ENCODE data around the gene PCDHB7. TPM values are rescaled to one million over a fixed set of nuclear protein-coding genes. Genes with fewer than 3 reads are reported as not detected.
A peak's percentile ranks its signal among the peaks of the same experiment; 100 is the strongest.
"Not testable (repeated sequence)": the region's sequence is repeated elsewhere in the genome, so short reads cannot be mapped to it uniquely, and the experiment has no call there.

The PCDHB7 gene
- total and polyA plus RNA-seq, 2 experiments from 2014 or later: 0.48 to 1.0 TPM

DNA sequence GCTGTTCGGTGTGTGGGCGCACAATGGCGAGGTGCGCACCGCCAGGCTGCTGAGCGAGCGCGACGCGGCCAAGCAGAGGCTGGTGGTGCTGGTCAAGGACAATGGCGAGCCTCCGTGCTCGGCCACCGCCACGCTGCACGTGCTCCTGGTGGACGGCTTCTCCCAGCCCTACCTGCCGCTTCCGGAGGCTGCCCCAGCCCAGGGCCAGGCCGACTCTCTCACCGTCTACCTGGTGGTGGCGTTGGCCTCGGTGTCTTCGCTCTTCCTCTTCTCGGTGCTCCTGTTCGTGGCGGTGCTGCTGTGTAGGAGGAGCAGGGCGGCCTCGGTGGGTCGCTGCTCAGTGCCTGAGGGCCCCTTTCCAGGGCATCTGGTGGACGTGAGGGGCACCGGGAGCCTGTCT is 7.4 kb downstream of the PCDHB7 start:
- not testable (repeated sequence) for H4K20me1 ChIP-seq (replicated peaks; ENCODE audit: insufficient read depth); DNase-seq (ENCODE audit: low spot score); H3K4me3 ChIP-seq; H3K79me2 ChIP-seq (replicated peaks; ENCODE audit: insufficient read depth); H3K4me2 ChIP-seq; H3K27ac ChIP-seq (ENCODE audit: low read depth); H3K4me1 ChIP-seq (ENCODE audit: insufficient read depth); H3K4me1 Mint-ChIP-seq; H3F3A ChIP-seq (replicated peaks; ENCODE audit: low read depth); H3K27ac Mint-ChIP-seq; H2AFZ ChIP-seq; H3K9me2 ChIP-seq (ENCODE audit: insufficient read depth); H3K27me3 Mint-ChIP-seq (ENCODE audit: insufficient read depth, low read depth, poor library complexity); H3K27me3 ChIP-seq (ENCODE audit: insufficient read depth); H3K36me3 ChIP-seq (ENCODE audit: insufficient read depth); H3K4me3 Mint-ChIP-seq; ATAC-seq
- Mint-ChIP-seq H3K36me3 (ENCODE audit: low read depth) (peaks cover 23% of the 10 kb centered on the region), H3K9me3 (peaks cover 25% of the 10 kb centered on the region)
- TF ChIP-seq, protein P1, sequence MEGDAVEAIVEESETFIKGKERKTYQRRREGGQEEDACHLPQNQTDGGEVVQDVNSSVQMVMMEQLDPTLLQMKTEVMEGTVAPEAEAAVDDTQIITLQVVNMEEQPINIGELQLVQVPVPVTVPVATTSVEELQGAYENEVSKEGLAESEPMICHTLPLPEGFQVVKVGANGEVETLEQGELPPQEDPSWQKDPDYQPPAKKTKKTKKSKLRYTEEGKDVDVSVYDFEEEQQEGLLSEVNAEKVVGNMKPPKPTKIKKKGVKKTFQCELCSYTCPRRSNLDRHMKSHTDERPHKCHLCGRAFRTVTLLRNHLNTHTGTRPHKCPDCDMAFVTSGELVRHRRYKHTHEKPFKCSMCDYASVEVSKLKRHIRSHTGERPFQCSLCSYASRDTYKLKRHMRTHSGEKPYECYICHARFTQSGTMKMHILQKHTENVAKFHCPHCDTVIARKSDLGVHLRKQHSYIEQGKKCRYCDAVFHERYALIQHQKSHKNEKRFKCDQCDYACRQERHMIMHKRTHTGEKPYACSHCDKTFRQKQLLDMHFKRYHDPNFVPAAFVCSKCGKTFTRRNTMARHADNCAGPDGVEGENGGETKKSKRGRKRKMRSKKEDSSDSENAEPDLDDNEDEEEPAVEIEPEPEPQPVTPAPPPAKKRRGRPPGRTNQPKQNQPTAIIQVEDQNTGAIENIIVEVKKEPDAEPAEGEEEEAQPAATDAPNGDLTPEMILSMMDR (conservative IDR thresholded peaks at IDR 0.05; ENCODE audit: low read depth in 2 of 2): 0 out of 4 replicates have a peak, but pooled peaks of 1 of the 2 experiments have one; percentile 2

DNA sequence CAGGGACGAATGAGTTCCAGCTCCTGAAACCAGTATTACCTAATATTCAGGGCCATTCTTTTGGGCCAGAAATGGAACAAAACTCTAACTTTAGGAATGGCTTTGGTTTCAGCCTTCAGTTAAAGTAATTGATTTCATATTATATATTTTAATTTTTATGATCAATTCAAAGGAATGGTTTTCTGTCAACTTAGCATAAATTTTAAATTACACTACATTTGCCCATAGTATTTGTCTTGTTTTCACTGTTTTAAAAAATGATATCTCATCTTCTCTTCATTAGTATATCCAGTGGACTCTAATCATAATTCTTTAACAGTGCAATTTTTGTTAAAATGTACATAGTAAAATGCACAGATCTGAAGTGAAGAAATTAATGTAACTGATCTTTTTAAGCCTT is 7.9 kb downstream of the PCDHB7 start:
- peaks cover 8% of the 10 kb centered on the region; the same call in 1 of the 3 replicates for H3K4me1 Mint-ChIP-seq
- H3K27ac Mint-ChIP-seq: no peak overlapping the region
- no peak overlapping the region for H2AFZ ChIP-seq
- no peaks in the 10 kb centered on the region; the same call in 1 of the 2 replicates for H3K9me2 ChIP-seq (ENCODE audit: insufficient read depth)
- TF ChIP-seq ZNF331 (CRISPR knock-in tag; IDR thresholded peaks at IDR 0.05; ENCODE audit: low read depth): no peak
- TF ChIP-seq, protein P2, sequence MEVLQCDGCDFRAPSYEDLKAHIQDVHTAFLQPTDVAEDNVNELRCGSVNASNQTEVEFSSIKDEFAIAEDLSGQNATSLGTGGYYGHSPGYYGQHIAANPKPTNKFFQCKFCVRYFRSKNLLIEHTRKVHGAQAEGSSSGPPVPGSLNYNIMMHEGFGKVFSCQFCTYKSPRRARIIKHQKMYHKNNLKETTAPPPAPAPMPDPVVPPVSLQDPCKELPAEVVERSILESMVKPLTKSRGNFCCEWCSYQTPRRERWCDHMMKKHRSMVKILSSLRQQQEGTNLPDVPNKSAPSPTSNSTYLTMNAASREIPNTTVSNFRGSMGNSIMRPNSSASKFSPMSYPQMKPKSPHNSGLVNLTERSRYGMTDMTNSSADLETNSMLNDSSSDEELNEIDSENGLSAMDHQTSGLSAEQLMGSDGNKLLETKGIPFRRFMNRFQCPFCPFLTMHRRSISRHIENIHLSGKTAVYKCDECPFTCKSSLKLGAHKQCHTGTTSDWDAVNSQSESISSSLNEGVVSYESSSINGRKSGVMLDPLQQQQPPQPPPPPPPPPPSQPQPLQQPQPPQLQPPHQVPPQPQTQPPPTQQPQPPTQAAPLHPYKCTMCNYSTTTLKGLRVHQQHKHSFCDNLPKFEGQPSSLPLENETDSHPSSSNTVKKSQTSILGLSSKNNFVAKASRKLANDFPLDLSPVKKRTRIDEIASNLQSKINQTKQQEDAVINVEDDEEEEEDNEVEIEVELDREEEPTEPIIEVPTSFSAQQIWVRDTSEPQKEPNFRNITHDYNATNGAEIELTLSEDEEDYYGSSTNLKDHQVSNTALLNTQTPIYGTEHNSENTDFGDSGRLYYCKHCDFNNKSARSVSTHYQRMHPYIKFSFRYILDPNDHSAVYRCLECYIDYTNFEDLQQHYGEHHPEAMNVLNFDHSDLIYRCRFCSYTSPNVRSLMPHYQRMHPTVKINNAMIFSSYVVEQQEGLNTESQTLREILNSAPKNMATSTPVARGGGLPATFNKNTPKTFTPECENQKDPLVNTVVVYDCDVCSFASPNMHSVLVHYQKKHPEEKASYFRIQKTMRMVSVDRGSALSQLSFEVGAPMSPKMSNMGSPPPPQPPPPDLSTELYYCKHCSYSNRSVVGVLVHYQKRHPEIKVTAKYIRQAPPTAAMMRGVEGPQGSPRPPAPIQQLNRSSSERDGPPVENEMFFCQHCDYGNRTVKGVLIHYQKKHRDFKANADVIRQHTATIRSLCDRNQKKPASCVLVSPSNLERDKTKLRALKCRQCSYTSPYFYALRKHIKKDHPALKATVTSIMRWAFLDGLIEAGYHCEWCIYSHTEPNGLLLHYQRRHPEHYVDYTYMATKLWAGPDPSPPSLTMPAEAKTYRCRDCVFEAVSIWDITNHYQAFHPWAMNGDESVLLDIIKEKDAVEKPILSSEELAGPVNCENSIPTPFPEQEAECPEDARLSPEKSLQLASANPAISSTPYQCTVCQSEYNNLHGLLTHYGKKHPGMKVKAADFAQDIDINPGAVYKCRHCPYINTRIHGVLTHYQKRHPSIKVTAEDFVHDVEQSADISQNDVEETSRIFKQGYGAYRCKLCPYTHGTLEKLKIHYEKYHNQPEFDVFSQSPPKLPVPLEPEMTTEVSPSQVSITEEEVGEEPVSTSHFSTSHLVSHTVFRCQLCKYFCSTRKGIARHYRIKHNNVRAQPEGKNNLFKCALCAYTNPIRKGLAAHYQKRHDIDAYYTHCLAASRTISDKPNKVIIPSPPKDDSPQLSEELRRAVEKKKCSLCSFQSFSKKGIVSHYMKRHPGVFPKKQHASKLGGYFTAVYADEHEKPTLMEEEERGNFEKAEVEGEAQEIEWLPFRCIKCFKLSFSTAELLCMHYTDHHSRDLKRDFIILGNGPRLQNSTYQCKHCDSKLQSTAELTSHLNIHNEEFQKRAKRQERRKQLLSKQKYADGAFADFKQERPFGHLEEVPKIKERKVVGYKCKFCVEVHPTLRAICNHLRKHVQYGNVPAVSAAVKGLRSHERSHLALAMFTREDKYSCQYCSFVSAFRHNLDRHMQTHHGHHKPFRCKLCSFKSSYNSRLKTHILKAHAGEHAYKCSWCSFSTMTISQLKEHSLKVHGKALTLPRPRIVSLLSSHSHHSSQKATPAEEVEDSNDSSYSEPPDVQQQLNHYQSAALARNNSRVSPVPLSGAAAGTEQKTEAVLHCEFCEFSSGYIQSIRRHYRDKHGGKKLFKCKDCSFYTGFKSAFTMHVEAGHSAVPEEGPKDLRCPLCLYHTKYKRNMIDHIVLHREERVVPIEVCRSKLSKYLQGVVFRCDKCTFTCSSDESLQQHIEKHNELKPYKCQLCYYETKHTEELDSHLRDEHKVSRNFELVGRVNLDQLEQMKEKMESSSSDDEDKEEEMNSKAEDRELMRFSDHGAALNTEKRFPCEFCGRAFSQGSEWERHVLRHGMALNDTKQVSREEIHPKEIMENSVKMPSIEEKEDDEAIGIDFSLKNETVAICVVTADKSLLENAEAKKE (CRISPR knock-in tag; IDR thresholded peaks at IDR 0.05): no peak
- TF ChIP-seq, protein P1 (conservative IDR thresholded peaks at IDR 0.05; ENCODE audit: low read depth in 2 of 2): no peak
- TF ChIP-seq NANOG (IDR thresholded peaks at IDR 0.05; ENCODE audit: borderline replicate concordance): no peak
- no peak overlapping the region for H3K4me3 Mint-ChIP-seq
- no peaks in the 10 kb centered on the region for H4K20me1 ChIP-seq (replicated peaks; ENCODE audit: insufficient read depth)
- no peaks in the 10 kb centered on the region for H3F3A ChIP-seq (replicated peaks; ENCODE audit: low read depth)
- no peaks in the 10 kb centered on the region for H3K27me3 ChIP-seq (ENCODE audit: insufficient read depth)
- H3K4me3 ChIP-seq: no peak overlapping the region
- H3K27ac ChIP-seq (ENCODE audit: low read depth): no peak overlapping the region
- H3K9me3 Mint-ChIP-seq: peaks cover 25% of the 10 kb centered on the region
- H3K79me2 ChIP-seq (replicated peaks; ENCODE audit: insufficient read depth): no peaks in the 10 kb centered on the region
- H3K4me1 ChIP-seq (ENCODE audit: insufficient read depth): no peaks in the 10 kb centered on the region
- H3K36me3 ChIP-seq (ENCODE audit: insufficient read depth): no peaks in the 10 kb centered on the region; the same call in 1 of the 2 replicates
- peaks cover 23% of the 10 kb centered on the region for H3K36me3 Mint-ChIP-seq (ENCODE audit: low read depth)
- no peak overlapping the region for H3K4me2 ChIP-seq
- no peaks in the 10 kb centered on the region for H3K27me3 Mint-ChIP-seq (ENCODE audit: insufficient read depth, low read depth, poor library complexity)
- DNase-seq (ENCODE audit: low spot score) (no peak), ATAC-seq (no peak)
